Activated CD4-positive, alpha-beta T cell treated with anti-CD3 and anti-CD28 coated beads, Interleukin-2, amount 50 U/mL, for 1 hour (primary cell): Measurements from ENCODE around the gene NME9.

Experiments
- DNase-seq: peaks from one replicate; pipeline ENCODE4 v3.0.0-alpha.2; 2020

The NME9 gene

DNA sequence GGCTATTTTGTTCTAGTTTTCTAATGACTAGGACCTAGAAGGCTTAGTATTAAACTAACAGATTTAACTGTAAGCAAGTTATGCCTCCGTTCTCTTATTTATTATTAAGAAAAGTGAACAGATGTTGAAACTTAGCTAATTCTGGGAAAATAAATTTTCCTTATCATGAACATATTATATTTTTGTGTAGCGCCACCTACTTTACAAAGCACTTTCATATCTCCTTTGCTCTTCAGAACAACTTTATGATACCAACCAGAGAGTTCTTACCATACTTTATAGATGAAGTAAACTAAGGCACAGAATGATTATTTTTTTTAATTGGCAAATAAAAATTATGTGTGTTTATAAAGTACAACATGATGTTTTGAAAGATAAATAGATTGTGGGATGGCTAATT is 59.4 kb downstream of the NME9 start:
- no peak for DNase-seq

DNA sequence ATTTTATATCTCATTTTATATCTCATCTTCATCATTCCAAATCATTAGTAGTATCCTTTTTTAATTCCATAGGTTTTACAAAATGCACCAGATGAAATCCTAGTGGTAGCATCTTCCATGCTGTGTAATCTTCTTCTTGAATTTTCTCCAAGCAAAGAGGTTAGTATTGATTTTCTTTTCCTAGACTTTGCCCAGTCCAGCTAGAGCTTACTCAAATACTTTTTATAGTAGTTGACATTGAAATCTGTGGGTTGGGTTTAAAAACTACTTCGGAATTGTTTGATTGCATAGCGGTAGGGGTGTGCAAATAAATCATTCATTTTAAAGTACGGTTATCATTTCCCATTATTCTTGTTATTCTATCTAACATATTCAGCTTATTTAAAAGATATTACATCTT is 62.6 kb downstream of the NME9 start:
- no peak for DNase-seq

DNA sequence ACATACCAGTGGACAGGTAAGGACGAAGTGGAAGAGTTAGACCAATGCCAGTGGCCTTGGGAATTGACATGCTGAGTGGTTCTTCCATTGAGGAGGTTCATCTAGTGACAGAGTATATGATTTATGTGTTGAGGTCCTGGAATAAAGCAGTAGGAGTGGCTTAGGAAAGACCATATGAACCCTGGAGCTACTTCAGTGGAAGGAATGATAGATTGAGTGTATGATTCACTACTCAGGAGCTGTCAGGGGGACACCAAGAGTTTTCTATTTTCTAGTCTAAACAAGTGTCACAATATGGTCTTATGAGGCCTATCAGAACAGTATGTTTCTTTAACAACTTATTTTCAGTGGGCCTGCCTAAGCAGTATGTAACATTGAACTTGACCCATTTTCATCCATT is 63.9 kb downstream of the NME9 start:
- no peak for DNase-seq

DNA sequence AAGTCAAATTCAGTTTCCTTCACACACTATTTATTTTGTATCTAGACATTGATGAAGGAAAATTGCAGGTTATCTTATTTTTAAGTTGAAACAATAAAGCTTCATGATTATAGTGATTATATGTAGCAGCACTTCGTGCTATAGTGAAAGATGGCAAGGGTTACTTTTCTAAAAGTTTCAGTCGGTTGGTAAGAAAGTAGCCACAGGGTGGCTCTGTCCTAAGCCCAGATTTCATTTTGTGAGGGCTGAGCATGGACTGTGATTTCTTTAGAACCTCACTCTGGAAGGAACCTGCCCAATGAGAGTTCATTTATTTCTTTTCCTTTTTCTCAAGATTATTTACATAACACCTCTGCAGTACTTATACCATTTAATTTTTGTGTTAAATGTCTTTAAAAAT is 66.5 kb downstream of the NME9 start:
- no peak for DNase-seq

DNA sequence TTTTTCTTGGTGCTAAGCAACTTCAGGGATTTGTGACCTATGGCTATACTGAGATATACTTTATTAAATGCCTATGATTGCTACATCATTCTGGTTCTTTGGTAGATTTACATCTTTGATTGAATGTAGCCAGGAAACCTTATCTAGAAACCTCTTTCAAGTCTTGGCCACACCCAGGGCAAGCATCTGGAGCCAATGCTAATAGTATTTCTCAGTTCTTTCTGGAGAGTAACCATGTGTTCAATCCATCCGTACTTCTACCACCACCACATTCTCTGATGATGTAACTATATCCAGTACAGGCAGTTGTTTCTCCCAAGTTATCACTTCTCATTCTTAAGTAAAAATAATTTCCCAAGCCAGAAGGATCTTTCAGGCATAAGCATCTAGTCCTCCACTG is 69.0 kb downstream of the NME9 start:
- DNase-seq = no peak

DNA sequence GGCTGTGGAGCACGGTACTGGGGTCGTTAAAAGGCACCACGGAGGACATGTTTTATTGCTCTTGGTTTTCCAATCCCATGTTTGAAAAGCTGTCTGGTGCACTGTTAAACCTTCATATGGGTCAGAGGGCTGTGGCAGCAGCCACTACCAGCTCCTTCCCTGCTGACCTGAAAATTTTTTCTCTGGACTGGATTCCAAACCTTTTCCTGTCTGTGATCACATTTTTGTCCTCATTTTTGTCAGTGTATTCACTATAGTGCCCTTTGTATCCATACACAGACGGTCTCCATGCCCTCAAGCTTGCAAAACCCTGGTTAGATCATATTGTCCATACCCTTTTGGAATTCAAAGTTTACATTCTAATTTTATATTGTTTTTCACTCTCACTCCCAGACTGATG is 70.5 kb downstream of the NME9 start:
- DNase-seq = no peak

DNA sequence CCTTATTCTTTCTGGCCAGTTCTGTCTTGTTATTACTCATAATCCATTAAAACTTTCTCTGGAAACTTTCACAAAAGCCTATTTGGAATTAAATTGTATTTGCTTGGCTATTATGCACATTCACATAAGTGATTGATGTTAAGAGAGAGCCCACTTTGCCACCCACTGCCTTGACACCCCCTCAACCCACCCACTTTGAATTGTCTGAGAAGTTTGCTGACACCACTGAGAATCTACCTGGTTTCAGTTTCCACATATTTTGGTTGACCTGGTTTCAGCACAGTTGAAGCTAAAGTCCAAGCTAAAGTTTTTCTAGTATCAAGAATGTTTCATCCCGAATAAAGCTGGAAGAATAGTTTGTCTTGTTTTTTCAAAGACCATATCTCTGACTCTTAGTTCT is 71.7 kb downstream of the NME9 start:
- DNase-seq = no peak

DNA sequence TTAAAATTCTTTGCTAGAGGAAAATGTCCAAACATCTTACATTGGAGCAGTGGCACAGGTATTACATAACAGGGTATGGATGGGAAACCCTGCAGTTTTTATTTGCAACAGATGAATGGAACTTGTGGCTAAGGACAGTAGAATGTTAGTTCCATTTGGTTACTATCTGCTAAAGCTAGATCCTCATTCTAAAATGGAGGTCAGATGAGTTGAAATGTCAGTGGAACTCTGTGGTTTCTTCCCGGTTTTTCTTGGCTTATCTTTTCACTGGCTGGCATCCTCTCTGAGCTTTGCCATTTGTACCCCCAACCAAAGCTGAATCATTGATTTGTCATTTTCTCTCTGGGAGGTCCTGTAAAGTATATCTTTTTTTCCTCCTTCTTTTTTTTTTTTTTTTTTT is 73.6 kb downstream of the NME9 start:
- no peak for DNase-seq

DNA sequence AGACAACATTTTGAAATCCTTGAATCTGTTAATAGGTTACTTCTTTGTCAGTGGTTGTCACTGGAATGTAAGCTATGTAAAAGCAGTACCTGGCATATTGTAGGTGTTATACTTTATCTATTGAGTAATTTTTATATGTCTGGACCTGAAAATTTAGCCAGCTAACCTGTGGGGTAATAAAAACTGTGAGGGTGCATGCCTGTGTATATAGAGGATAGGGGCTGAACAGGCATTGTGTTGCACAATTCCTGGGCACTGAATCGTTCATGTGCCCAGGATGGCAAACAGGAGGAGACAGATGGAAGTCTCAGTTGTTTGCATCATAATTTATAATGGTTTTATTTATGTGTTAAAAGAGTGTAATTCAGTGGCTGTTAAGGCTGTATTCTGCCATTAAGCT is 75.4 kb downstream of the NME9 start:
- DNase-seq = no peak

DNA sequence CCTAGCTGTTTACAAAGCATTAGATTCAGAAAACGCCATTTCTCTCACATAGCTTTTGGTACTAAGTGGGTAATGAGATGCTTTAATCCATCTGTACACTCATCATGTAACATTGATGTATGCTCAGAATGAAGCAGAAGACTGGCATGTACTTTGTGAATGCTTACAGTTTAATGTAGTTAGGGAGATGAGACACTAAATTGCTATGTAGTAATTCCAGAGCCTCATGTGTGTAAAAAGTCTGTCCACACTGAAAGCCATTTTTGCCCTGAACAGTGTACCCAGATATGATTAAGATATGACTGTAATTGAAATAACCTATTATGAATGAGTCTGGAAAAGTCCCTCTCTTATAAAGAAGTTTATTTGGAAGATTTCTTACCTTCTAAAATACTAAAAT is 76.0 kb downstream of the NME9 start:
- DNase-seq = no peak
